Measurements from ENCODE around the gene ZNF180.
"Not testable (repeated sequence)": the region's sequence is repeated elsewhere in the genome, so short reads cannot be mapped to it uniquely, and the experiment has no call there.

The ZNF180 gene

DNA sequence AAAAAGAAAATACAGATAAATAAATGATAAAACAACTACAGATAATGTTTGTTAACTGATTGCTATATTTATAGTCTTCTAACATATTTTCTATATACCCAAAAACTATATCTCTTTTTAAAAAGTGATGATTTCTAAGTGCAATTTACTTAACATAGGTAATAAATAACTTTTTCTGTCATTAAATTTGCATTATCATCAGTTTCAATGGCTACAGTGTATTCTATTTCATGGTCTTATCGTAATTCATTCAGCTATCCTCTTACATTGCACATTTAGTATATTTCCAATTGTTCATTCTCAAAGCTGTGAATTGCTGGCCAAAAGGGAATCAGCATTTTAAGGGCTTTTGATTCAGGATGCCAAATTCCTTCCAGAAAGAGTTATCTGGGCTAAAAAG is 3.6 kb downstream of the ZNF180 start:
- no peak for DNase-seq

DNA sequence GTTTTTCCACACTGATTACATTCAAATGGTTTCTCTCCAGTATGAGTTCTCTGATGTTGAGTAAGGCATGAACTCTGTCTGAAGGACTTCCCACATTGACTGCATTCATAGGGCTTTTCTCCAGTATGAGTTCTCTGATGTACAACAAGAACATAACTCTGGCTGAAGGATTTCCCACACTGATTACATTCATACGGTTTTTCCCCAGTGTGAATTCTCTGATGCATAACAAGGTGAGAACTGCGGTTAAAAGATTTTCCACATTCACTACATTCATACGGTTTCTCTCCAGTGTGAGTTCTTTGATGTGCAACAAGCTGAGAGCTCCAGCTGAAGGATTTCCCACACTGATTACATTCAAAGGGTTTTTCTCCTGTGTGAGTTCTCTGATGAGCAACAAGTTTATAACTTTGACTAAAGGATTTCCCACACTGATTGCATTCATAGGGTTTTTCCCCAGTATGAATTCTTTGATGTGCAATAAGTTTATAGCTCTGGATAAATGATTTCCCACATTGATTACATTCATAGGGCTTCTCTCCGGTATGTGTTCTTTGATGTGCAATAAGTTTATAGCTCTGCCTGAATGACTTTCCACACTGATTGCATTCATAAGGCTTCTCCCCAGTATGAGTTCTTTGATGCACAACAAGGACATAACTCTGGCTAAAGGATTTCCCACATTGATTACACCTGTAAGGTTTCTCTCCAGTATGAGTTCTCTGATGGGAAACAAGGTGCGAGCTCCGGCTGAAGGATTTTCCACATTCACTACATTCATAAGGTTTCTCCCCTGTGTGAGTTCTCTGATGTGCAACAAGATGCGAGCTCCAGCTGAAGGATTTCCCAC is 23.5 kb downstream of the ZNF180 start:
- DNase-seq: peak; percentile 5

DNA sequence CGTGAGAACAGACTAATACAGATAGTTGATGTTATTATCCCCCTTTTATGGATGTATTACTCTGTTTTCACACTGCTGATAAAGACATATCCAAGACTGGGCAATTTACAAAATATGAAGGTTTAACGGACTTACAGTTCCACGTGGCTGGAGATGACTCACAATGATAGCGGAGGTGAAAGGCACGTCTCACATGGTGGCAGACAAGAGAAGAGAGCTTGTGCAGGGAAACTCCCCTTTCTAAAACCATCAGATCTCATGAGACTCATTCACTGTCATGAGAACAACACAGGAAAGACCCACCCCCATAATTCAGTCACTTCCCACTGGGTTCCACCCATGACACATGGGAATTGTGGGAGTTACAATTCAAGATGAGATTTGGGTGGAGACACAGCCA is 31.6 kb downstream of the ZNF180 start:
- DNase-seq: not testable (repeated sequence)

DNA sequence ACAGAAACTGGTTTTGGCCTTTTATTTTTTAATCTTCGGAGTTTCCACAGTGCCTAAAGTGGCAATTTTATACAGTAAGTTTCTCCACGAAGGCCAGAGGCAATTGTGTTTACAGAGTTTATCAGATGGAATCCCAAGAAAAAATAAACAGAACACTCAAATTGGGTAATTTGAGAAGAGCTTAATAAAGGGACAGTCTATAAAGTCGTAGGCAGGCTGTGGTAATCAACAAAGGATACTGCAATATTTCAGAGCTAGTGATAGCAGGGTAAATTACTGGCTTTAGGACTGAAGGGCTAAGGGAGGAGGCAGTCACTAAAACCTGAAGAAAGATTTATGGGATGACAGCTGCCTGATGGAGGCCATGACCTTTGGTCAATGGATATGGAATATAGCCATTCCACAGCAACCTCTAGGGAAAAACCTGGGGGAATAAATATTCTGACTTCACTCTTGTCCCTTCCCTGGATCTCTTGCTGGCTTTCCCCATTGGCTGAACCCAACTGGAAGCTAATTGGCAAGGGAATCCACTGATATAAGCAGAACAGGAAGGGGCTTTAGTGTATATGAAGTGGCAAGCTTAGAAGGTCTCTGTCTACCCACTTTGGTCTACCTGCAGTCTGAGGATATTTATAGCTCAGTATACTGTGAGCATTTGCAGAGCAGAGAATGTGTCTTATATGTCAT is 37.6 kb downstream of the ZNF180 start:
- not testable (repeated sequence) for DNase-seq

DNA sequence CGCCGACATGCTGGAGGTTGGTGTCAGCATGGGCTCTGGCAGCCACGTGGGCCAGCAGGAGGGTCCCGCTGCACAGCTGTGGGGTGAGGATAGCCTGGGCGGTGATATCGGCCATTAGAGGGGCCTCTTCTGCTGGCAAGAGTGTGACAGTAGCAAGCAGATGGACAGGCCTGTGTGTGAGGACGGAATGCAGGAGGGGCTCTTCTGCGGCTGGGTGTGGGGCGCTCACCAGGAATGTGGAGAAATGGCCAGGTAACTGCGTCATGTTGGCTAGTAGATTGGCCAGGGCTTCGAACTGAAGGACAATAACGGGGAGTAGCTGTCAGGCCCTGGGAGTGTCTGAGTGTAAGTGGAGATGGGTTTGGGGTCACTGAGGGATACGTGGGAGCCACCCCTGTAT is 44.3 kb downstream of the ZNF180 start:
- not testable (repeated sequence) for DNase-seq

DNA sequence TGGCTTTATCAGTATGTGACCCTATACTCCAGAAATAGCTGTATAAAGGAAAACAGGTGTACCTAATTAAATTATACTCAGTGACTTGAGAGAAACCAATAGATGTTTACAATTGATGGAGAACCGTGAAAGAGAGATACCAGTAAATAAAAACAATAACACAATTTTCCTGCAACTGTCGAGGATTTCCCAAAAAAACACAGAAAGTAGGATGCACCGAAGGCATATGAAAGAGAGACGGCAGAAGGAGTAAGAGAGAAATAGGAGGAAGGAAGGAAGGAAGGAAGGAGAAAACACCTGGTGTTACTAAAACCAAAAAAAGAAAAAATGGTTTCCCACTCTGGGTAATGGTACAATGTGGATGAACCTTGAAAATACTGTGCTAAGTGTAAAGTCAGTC is 45.2 kb downstream of the ZNF180 start:
- DNase-seq: no peak

DNA sequence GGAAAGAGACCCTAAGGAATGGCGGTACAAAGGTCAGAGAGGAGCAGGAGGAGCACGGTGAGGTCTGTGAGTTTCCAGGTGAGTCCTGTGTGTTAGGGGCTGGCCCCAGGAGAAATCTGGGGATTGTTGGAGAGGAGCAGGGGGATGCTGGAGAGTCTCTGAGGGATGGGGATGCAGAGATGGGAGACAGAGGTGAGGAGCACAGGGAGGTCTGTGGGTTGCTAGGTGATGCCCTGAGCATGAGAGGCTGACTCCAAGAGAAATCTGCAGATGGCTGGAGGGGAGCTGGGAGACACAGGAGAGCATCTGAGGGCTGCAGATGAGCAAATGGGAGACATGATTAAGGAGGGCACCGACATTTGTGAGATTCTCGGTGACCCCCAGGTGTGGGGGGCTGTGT is 48.0 kb downstream of the ZNF180 start:
- no peak for DNase-seq

DNA sequence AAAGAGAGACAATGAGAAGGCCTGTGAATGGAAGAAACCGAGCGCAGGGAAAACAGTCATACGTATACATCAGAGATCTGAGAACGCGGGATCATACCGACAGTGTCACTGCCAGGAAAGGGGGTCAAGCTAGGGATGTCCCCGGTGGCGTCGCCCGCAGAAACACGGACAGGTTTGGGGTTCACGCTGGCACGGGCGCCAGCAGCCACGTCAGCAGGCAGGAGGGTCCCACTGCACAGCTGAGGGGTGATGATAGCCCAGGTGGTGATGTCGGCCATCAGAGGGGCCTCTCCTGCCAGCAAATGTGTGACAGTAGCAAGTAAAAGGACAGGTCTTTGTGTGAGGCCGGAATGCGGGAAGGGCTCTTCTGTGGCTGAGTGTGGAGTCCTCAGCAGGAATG is 48.6 kb downstream of the ZNF180 start:
- DNase-seq: no peak

DNA sequence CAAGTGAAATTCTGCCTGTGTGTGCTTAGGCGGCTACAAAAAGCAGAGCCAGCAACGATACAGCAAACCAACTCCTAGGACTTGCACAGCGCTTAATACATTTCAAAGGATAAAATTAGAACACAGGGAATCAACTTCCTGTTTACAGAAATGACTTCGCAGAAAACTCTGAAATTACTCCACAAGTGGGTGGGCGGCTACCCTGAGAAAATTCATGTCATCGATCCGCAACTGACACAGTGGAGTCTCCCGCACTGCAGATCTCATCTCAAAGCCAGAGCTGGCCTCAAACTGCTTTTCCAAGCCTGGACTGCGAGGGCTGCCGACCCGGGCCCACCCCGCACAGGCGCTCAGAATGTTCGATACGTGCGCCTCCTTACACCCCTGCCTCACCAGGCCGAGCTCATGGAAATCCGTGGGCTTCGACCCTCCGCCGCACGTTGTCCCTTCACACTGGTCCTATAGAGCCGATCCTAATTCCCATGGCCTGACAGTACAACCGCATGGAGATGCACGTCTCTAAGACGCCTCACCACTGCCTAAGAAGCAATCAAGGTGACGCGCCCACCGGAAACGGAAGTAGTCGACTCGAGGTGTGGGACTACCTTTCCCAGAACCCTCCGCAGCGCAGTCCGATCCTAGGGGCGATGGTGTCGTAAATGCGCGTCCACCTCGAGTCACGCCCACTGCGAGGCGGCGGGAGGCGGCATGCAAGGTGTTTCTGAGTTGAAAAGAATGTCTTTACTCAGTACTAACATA is 52.2 kb downstream of the ZNF180 start, which contains the start of gene ZNF229:
TSS of gene ZNF229 (minus strand) at position 557 of the 759 bp plus-strand sequence. CDS start 5,625 bp downstream, outside the sequence.
- DNase-seq: peak; percentile 69

DNA sequence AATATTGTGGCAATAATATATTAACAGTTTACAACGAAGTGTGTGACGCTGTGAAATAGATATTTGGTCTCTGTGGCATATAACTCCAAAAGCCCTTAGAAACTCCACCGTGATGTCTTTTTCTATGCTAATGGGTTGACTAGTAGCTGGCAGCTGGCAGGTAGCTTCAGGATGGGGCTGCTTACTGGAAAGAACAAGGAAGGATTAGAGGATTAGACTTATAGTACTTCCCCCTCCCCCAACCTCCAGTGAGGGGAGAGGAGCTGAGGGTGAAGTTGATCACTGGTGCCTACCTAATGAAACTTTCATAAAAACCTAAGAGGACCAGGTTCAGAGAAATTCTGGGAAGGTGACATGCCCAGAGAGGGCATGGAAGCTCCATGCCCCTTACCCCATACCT is 61.9 kb downstream of the ZNF180 start:
- no peak for DNase-seq

DNA sequence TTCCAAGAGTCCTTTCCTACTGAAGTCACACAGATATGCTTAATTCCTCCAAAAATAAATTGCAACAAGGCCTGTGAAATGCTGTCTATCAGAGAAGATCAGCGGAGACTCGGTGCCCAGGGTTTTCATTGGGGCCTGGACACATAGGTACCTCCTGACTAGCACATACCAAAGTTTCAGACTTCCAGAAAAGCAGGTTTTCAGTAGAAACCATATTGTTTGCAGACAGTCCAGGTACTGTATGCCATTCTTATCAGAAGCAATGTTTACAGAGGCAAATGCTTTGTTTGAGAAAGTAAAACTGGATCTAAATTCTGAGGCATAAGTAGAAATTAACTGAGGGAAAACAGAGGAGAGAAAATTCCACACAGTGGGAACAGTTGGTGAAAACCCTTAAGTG is 64.9 kb downstream of the ZNF180 start:
- DNase-seq: no peak

DNA sequence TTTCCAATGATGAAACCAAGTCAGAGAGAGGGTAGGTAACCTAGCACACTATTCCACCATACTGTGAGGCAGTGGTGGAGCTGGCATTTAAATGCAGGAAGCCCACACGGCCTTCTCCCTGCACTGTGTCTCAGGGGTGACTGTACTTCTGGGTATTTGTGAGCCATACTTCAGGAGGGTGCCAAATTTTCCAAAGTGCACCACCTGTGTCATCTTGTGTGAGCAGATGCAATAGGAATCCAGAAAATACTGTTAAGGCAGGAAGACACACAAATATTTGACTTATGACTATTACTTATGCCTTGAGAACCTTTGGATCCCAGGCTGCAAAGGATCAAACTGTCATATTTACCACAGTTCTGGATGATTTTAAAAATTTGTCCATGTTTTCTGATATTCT is 69.4 kb downstream of the ZNF180 start:
- no peak for DNase-seq
